ENCODE results near the gene PALLD. TPM values are rescaled to one million over a fixed set of nuclear protein-coding genes. Genes with fewer than 3 reads are reported as not detected.

PALLD gene
- total and polyA plus RNA-seq, 2 donors: 441 to 760 TPM

- Histone ChIP-seq H3K4me1 (ENCODE audit: insufficient read depth) (no peaks in the 10 kb centered on the region), H3K36me3 (ENCODE audit: insufficient read depth) (no peaks in the 10 kb centered on the region), H3K4me3 (ENCODE audit: low read depth, low read length) (no peak overlapping the region), H3K27ac (ENCODE audit: low read depth) (no peak overlapping the region)
- DNase-seq (ENCODE audit: extremely low spot score): no peak
- 83% methylated on average over 1 of the region's 1 CpG for WGBS
Observed at GRCh38 chr4:168748807-168749206, 252.0 kb downstream of the PALLD start.

- DNase-seq (ENCODE audit: extremely low spot score): no peak
- WGBS: 54% methylated on average over 12 of the region's 12 CpGs
- Histone ChIP-seq H3K27ac (ENCODE audit: low read depth) (no peak overlapping the region), H3K4me1 (ENCODE audit: insufficient read depth) (no peaks in the 10 kb centered on the region), H3K36me3 (ENCODE audit: insufficient read depth) (no peaks in the 10 kb centered on the region), H3K4me3 (ENCODE audit: low read depth, low read length) (no peak overlapping the region)
Observed at GRCh38 chr4:168751263-168752225, 254.7 kb downstream of the PALLD start.

GRCh38 chr4:168755598-168756477 is 259.0 kb downstream of the PALLD start:
- H3K27ac ChIP-seq (ENCODE audit: low read depth): no peak overlapping the region
- 92% methylated on average over 8 of the region's 8 CpGs for WGBS
- H3K36me3 ChIP-seq (ENCODE audit: insufficient read depth): no peaks in the 10 kb centered on the region
- H3K4me1 ChIP-seq (ENCODE audit: insufficient read depth): no peaks in the 10 kb centered on the region
- no peak overlapping the region for H3K4me3 ChIP-seq (ENCODE audit: low read depth, low read length)
- DNase-seq (ENCODE audit: extremely low spot score): no peak

- DNase-seq (ENCODE audit: extremely low spot score): no peak
- H3K4me3 ChIP-seq (ENCODE audit: low read depth, low read length): no peak overlapping the region
- WGBS: 96% methylated on average over 8 of the region's 8 CpGs
- H3K4me1 ChIP-seq (ENCODE audit: insufficient read depth): no peaks in the 10 kb centered on the region
- no peaks in the 10 kb centered on the region for H3K36me3 ChIP-seq (ENCODE audit: insufficient read depth)
- H3K27ac ChIP-seq (ENCODE audit: low read depth): no peak overlapping the region
Observed at GRCh38 chr4:168757500-168757899, 260.6 kb downstream of the PALLD start.

- H3K4me1 ChIP-seq (ENCODE audit: insufficient read depth): no peaks in the 10 kb centered on the region
- H3K27ac ChIP-seq (ENCODE audit: low read depth): no peak overlapping the region
- no peak for DNase-seq (ENCODE audit: extremely low spot score)
- no peaks in the 10 kb centered on the region for H3K36me3 ChIP-seq (ENCODE audit: insufficient read depth)
- no peak overlapping the region for H3K4me3 ChIP-seq (ENCODE audit: low read depth, low read length)
- 24% methylated on average over 4 of the region's 4 CpGs for WGBS
Observed at GRCh38 chr4:168758351-168758876, 261.6 kb downstream of the PALLD start.

GRCh38 chr4:168759321-168759720 is 262.5 kb downstream of the PALLD start:
- Histone ChIP-seq H3K4me3 (ENCODE audit: low read depth, low read length) (no peak overlapping the region), H3K4me1 (ENCODE audit: insufficient read depth) (no peaks in the 10 kb centered on the region), H3K27ac (ENCODE audit: low read depth) (no peak overlapping the region), H3K36me3 (ENCODE audit: insufficient read depth) (no peaks in the 10 kb centered on the region)
- 94% methylated on average over 1 of the region's 1 CpG for WGBS
- DNase-seq (ENCODE audit: extremely low spot score): no peak

GRCh38 chr4:168759959-168760527 is 263.2 kb downstream of the PALLD start:
- Histone ChIP-seq H3K4me1 (ENCODE audit: insufficient read depth) (no peaks in the 10 kb centered on the region), H3K36me3 (ENCODE audit: insufficient read depth) (no peaks in the 10 kb centered on the region), H3K4me3 (ENCODE audit: low read depth, low read length) (no peak overlapping the region), H3K27ac (ENCODE audit: low read depth) (no peak overlapping the region)
- WGBS: 88% methylated on average over 10 of the region's 10 CpGs
- no peak for DNase-seq (ENCODE audit: extremely low spot score)

GRCh38 chr4:168761066-168761465 is 264.2 kb downstream of the PALLD start:
- Histone ChIP-seq H3K27ac (ENCODE audit: low read depth) (no peak overlapping the region), H3K36me3 (ENCODE audit: insufficient read depth) (no peaks in the 10 kb centered on the region), H3K4me1 (ENCODE audit: insufficient read depth) (no peaks in the 10 kb centered on the region), H3K4me3 (ENCODE audit: low read depth, low read length) (no peak overlapping the region)
- WGBS: 85% methylated on average over 4 of the region's 4 CpGs
- DNase-seq (ENCODE audit: extremely low spot score): no peak

GRCh38 chr4:168765322-168765721 is 268.5 kb downstream of the PALLD start:
- H3K27ac ChIP-seq (ENCODE audit: low read depth): no peak overlapping the region
- H3K4me1 ChIP-seq (ENCODE audit: insufficient read depth): no peaks in the 10 kb centered on the region

GRCh38 chr4:168765726-168766125 is 268.9 kb downstream of the PALLD start:
- no peaks in the 10 kb centered on the region for H3K36me3 ChIP-seq (ENCODE audit: insufficient read depth)
- DNase-seq (ENCODE audit: extremely low spot score): no peak
- no peak overlapping the region for H3K27ac ChIP-seq (ENCODE audit: low read depth)
- no peaks in the 10 kb centered on the region for H3K4me1 ChIP-seq (ENCODE audit: insufficient read depth)
- no peak overlapping the region for H3K4me3 ChIP-seq (ENCODE audit: low read depth, low read length)

More at GRCh38 chr4:168765322-168765721, 268.5 kb downstream of the PALLD start:
- WGBS: 69% methylated on average over 4 of the region's 4 CpGs
- no peak for DNase-seq (ENCODE audit: extremely low spot score)
- Histone ChIP-seq H3K36me3 (ENCODE audit: insufficient read depth) (no peaks in the 10 kb centered on the region), H3K4me3 (ENCODE audit: low read depth, low read length) (no peak overlapping the region)

- WGBS: 29% methylated on average over 8 of the region's 8 CpGs
- H3K4me1 ChIP-seq (ENCODE audit: insufficient read depth): no peaks in the 10 kb centered on the region
Observed at GRCh38 chr4:168766604-168767316, 269.9 kb downstream of the PALLD start.

GRCh38 chr4:168769416-168769815 is 272.6 kb downstream of the PALLD start:
- Histone ChIP-seq H3K36me3 (ENCODE audit: insufficient read depth) (no peaks in the 10 kb centered on the region), H3K27ac (ENCODE audit: low read depth) (no peak overlapping the region), H3K4me3 (ENCODE audit: low read depth, low read length) (no peak overlapping the region), H3K4me1 (ENCODE audit: insufficient read depth) (no peaks in the 10 kb centered on the region)
- DNase-seq (ENCODE audit: extremely low spot score): no peak
- 21% methylated on average over 4 of the region's 4 CpGs for WGBS

More at GRCh38 chr4:168766604-168767316, 269.9 kb downstream of the PALLD start:
- Histone ChIP-seq H3K27ac (ENCODE audit: low read depth) (peak overlapping the region; percentile 26), H3K36me3 (ENCODE audit: insufficient read depth) (no peaks in the 10 kb centered on the region), H3K4me3 (ENCODE audit: low read depth, low read length) (no peak overlapping the region)
- no peak for DNase-seq (ENCODE audit: extremely low spot score)

- DNase-seq (ENCODE audit: extremely low spot score): no peak
- no peaks in the 10 kb centered on the region for H3K4me1 ChIP-seq (ENCODE audit: insufficient read depth)
- H3K27ac ChIP-seq (ENCODE audit: low read depth): no peak overlapping the region
- no peak overlapping the region for H3K4me3 ChIP-seq (ENCODE audit: low read depth, low read length)
- H3K36me3 ChIP-seq (ENCODE audit: insufficient read depth): no peaks in the 10 kb centered on the region
- 33% methylated on average over 1 of the region's 1 CpG for WGBS
Observed at GRCh38 chr4:168769837-168770236, 273.0 kb downstream of the PALLD start.

Measured in urinary bladder (tissue), 4 donors.